PC-9 (cell line): ENCODE data around the gene YPEL4. TPM values are rescaled to one million over a fixed set of nuclear protein-coding genes. Genes with fewer than 3 reads are reported as not detected.

Source experiments
- BruUV-seq: library from RNA; stranded (reverse); fragments of 400-500 nt; replicated peaks from 2 replicates; lab custom pipeline; 2021; lab: Mats Ljungman, UMichigan
- CTCF ChIA-PET: fragments of 300-600 bp; sonication (Branson Sonifier 250); formaldehyde crosslinking; loops from one replicate; lab custom pipeline; 2022; ENCODE audit warnings: antibody characterized with exemption; lab: Charles Lee
- POLR2A ChIA-PET: fragments of 300-600 bp; sonication (Branson Sonifier 250); formaldehyde crosslinking; loops from one replicate; lab custom pipeline; 2022; ENCODE audit warnings: antibody characterized with exemption; ENCODE audit not compliant: unreplicated experiment; lab: Charles Lee
- DNase-seq, 2 experiments: peaks; one replicate each; pipeline versions ENCODE4 v3.0.0 to v3.0.0-alpha.2; 2015 to 2022; ENCODE audit warnings: mixed read lengths in 1 of 2
- H2AFZ ChIP-seq: fragments of 200-600 bp; sonication (generic); 2 replicates; pipeline ENCODE4 v1.8.1; 2017; ENCODE audit warnings: antibody characterized with exemption
- H3F3A ChIP-seq: fragments of 200-600 bp; sonication (generic); 2 replicates; pipeline ENCODE4 v1.8.1; 2017; ENCODE audit warnings: antibody characterized with exemption, mild to moderate bottlenecking, low read depth; ENCODE audit not compliant: insufficient read depth
- H3K27ac ChIP-seq: fragments of 200-600 bp; sonication (generic); 2 replicates; pipeline ENCODE4 v1.6.1; 2016; ENCODE audit warnings: mixed run types
- H3K27me3 ChIP-seq: fragments of 200-600 bp; sonication (generic); 2 replicates; pipeline ENCODE4 v1.6.1; 2016; ENCODE audit warnings: low read depth, mixed run types; ENCODE audit not compliant: insufficient read depth
- H3K36me3 ChIP-seq: fragments of 200-600 bp; sonication (generic); 2 replicates; pipeline ENCODE4 v1.6.1; 2016; ENCODE audit warnings: low read depth, mixed run types
- H3K4me1 ChIP-seq: fragments of 200-600 bp; sonication (generic); replicated peaks from 2 replicates; pipeline ENCODE4 v1.6.1; 2016; ENCODE audit warnings: mixed run types; ENCODE audit not compliant: insufficient read depth
- H3K4me2 ChIP-seq: fragments of 200-600 bp; sonication (generic); 2 replicates; pipeline ENCODE4 v1.6.1; 2017; ENCODE audit warnings: mixed run types
- H3K4me3 ChIP-seq: fragments of 200-600 bp; sonication (generic); 2 replicates; pipeline ENCODE4 v1.6.1; 2016; ENCODE audit warnings: mixed run types
- H3K79me2 ChIP-seq: fragments of 200-600 bp; sonication (generic); 2 replicates; pipeline ENCODE4 v1.6.1; 2017; ENCODE audit warnings: low read depth, mixed run types
- H3K9me2 ChIP-seq: fragments of 200-600 bp; sonication (generic); 2 replicates; pipeline ENCODE4 v1.8.1; 2017; ENCODE audit warnings: mild to moderate bottlenecking; ENCODE audit not compliant: insufficient read depth
- H3K9me3 ChIP-seq: fragments of 200-600 bp; sonication (generic); 2 replicates; pipeline ENCODE4 v1.8.1; 2016; ENCODE audit warnings: low read depth; ENCODE audit not compliant: insufficient read depth
- H4K20me1 ChIP-seq: fragments of 200-600 bp; sonication (generic); 2 replicates; pipeline ENCODE4 v1.8.1; 2017; ENCODE audit not compliant: insufficient read depth
- EZH2 ChIP-seq: fragments of 200-600 bp; sonication (generic); IDR thresholded peaks from 2 replicates; pipeline ENCODE4 v1.8.0; 2017; ENCODE audit warnings: antibody characterized with exemption, low read depth
- intact Hi-C: fragments of 100-400 bp; cut with micrococcal nuclease; formaldehyde crosslinking; loops from one replicate; pipeline ENCODE4 v1.10.0; 2022; ENCODE audit not compliant: unreplicated experiment
- total RNA-seq: library from RNA; stranded (reverse); gene quantifications from 2 replicates; pipeline ENCODE4 v1.2.3, GENCODE V29; 2021
- TF ChIP-seq, protein P1 (sequence below): fragments of 200-600 bp; sonication (generic); conservative IDR thresholded peaks from 2 replicates; pipeline ENCODE4 v1.6.1; 2017; ENCODE audit warnings: mixed run types, antibody characterized with exemption, mild to moderate bottlenecking, moderate library complexity

Gene YPEL4
- total RNA-seq, 1 experiment from 2014 or later, result 0.98 TPM

DNA sequence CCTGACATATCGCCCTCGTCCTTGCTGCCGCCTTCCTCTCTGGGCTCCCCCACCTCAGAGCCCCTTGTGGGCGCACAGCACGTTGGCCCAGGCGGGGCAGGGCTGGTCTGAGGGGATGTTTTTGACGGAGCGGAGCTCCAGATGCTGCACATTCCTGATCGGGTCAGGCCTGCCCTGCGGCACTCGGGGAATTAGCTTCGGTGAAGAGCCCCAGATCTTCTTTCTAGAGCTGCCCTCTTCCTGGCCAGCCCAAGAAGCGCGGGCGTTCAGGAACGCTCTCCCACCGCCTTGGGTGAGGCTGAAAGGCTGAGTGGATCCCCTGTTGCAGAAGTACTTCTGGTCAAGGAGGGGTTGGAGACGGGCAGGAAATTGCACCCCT, 12.1 kb downstream of the YPEL4 start:
- Histone ChIP-seq H3K27ac (no peak overlapping the region), H2AFZ (no peak overlapping the region), H3K4me2 (no peak overlapping the region), H3K4me1 (no peaks in the 10 kb centered on the region), H3F3A (no peaks in the 10 kb centered on the region), H3K4me3 (no peak overlapping the region), H3K36me3 (no peaks in the 10 kb centered on the region), H3K79me2 (no peaks in the 10 kb centered on the region), H3K27me3 (no peaks in the 10 kb centered on the region), H4K20me1 (no peaks in the 10 kb centered on the region), H3K9me3 (no peaks in the 10 kb centered on the region), H3K9me2 (no peaks in the 10 kb centered on the region)
- ChIA-PET CTCF (interaction anchor here (0.6 kb wide), 1 partner anchor 11 kb away, joined by 3 read pairs; no protein-coding TSS in a partner anchor), POLR2A (no interaction called here)
- intact Hi-C loops, result no loop called here
- no peak for DNase-seq
- BruUV-seq, result TSS peak; percentile 87
- TF ChIP-seq, protein P1, sequence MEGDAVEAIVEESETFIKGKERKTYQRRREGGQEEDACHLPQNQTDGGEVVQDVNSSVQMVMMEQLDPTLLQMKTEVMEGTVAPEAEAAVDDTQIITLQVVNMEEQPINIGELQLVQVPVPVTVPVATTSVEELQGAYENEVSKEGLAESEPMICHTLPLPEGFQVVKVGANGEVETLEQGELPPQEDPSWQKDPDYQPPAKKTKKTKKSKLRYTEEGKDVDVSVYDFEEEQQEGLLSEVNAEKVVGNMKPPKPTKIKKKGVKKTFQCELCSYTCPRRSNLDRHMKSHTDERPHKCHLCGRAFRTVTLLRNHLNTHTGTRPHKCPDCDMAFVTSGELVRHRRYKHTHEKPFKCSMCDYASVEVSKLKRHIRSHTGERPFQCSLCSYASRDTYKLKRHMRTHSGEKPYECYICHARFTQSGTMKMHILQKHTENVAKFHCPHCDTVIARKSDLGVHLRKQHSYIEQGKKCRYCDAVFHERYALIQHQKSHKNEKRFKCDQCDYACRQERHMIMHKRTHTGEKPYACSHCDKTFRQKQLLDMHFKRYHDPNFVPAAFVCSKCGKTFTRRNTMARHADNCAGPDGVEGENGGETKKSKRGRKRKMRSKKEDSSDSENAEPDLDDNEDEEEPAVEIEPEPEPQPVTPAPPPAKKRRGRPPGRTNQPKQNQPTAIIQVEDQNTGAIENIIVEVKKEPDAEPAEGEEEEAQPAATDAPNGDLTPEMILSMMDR, result no peak
- TF ChIP-seq EZH2, result no peak

DNA sequence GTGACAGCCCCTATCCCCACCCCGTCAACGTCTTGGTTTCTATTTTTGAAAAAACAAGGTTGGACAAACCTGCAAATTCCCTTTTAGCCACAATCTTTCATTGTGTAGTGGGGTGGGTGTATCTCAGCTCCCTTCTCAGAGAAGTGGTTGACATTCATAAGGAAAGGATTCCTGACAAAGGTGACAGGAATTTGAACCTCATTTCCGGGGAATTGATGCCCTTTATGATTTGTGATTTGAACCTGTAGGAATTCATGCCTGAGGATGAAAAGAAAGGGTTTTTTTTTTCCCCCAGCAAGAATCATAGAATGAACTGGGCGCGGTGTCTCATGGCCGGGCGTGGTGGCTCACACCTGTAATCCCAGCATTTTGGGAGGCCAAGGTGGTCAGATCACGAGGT, 14.5 kb downstream of the YPEL4 start:
- no peak for TF ChIP-seq EZH2
- TF ChIP-seq, protein P1, result no peak
- Histone ChIP-seq H2AFZ (no peak overlapping the region), H3K4me3 (no peak overlapping the region), H3K4me1 (no peaks in the 10 kb centered on the region), H3K9me3 (no peaks in the 10 kb centered on the region), H3K36me3 (no peaks in the 10 kb centered on the region), H3K4me2 (no peak overlapping the region), H3K27ac (no peak overlapping the region), H3K27me3 (peaks cover 13% of the 10 kb centered on the region; the same call in 1 of the 2 replicates), H4K20me1 (no peaks in the 10 kb centered on the region), H3K79me2 (no peaks in the 10 kb centered on the region), H3K9me2 (no peaks in the 10 kb centered on the region), H3F3A (no peaks in the 10 kb centered on the region)
- POLR2A ChIA-PET, result interaction anchor here (0.6 kb wide), 1 partner anchor 9 kb away, joined by 3 read pairs; no protein-coding TSS in a partner anchor
- intact Hi-C loops, result no loop called here
- CTCF ChIA-PET, result interaction anchor here (1.3 kb wide), 1 partner anchor 67 kb away, joined by 4 read pairs; no protein-coding TSS in a partner anchor
- BruUV-seq, result no TSS peak
- peak in 1 of 2 experiments; percentile 66 for DNase-seq

DNA sequence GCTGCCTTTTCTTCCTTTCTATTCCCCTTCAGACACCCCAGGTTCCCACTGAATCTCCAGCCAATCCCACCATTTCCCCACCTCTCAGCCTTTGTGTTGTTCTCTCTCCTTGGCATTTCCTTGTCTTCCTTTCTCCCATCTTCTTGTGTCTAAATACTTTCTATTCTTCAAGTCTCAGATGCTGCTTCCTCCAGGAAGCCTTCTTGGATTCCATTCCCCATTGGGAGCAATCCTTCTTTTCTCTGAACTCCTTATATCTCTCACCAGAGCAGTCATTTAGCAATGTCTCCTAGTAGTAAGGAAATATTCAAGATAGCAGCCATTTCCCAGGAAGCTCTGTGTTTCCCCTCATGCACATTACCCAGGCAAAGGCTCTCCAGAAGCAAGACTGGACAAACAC, 15.4 kb downstream of the YPEL4 start:
- DNase-seq, result no peak
- H2AFZ ChIP-seq, result no peak overlapping the region
- no peaks in the 10 kb centered on the region for H3F3A ChIP-seq
- POLR2A ChIA-PET, result interaction anchor here (0.6 kb wide), 1 partner anchor 44 kb away, joined by 7 read pairs; no protein-coding TSS in a partner anchor
- no peaks in the 10 kb centered on the region for H3K9me3 ChIP-seq
- no peaks in the 10 kb centered on the region for H3K36me3 ChIP-seq
- CTCF ChIA-PET, result interaction anchor here (0.8 to 1.3 kb wide), 2 partner anchors 10 to 66 kb away, joined by 4 read pairs; no protein-coding TSS in a partner anchor
- BruUV-seq, result no TSS peak
- no peak overlapping the region for H3K4me3 ChIP-seq
- no peaks in the 10 kb centered on the region for H4K20me1 ChIP-seq
- H3K4me2 ChIP-seq, result no peak overlapping the region
- intact Hi-C loops, result no loop called here
- H3K27ac ChIP-seq, result no peak overlapping the region
- no peaks in the 10 kb centered on the region for H3K9me2 ChIP-seq
- H3K79me2 ChIP-seq, result no peaks in the 10 kb centered on the region
- TF ChIP-seq EZH2, result no peak
- TF ChIP-seq, protein P1, result no peak
- H3K4me1 ChIP-seq, result no peaks in the 10 kb centered on the region
- H3K27me3 ChIP-seq, result peaks cover 13% of the 10 kb centered on the region; the same call in 1 of the 2 replicates
